OCI-LY3 (cell line): ENCODE results near the gene PGS1.

Experiments used
- CTCF ChIP-seq: fragments of 200-600, 300-600 bp; sonication (generic); IDR thresholded peaks from 2 replicates; pipeline ENCODE4 v1.5.1; 2014; ENCODE audit warnings: antibody characterized with exemption, low read length, low read depth
- EZH2phosphoT487 ChIP-seq: fragments of 200-600 bp; shearing (Covaris generic); IDR thresholded peaks from 2 replicates; pipeline ENCODE4 v1.6.1; 2018; ENCODE audit warnings: antibody characterized with exemption, mixed run types, low read depth

DNA sequence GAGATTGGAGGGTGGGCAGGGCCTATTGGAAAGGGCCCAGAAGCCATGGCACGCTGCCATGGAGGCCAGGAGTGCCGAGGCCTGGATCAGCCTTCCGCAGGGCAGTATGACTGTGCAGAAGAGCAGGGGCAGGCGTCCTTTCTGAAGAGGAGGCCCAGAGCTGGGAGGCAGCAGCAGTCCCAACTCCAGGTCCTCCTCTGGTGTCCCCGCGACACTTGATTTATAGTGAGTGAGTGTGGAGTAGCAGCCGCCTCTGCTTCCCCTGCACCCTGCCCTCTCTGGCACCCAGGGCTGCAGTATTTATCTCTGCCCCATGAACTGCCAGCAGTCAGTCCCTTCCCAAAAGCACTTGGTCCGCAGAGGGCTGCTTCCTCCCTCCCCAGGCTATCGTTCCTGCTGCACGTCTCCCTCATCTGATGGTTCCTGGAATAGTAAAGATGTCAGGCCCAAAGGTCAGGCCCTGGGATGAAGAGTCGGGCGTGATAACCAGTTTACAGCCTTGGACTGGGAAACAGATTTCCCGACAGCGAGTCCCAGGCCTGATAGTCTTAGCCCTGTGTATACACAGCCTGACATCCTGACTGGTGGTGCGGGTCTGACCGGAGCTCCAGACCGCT, 32.9 kb downstream of the PGS1 start:
- TF ChIP-seq EZH2phosphoT487: no peak
- no peak for TF ChIP-seq CTCF
